ENCODE measurements around the gene FOXG1.

DNA sequence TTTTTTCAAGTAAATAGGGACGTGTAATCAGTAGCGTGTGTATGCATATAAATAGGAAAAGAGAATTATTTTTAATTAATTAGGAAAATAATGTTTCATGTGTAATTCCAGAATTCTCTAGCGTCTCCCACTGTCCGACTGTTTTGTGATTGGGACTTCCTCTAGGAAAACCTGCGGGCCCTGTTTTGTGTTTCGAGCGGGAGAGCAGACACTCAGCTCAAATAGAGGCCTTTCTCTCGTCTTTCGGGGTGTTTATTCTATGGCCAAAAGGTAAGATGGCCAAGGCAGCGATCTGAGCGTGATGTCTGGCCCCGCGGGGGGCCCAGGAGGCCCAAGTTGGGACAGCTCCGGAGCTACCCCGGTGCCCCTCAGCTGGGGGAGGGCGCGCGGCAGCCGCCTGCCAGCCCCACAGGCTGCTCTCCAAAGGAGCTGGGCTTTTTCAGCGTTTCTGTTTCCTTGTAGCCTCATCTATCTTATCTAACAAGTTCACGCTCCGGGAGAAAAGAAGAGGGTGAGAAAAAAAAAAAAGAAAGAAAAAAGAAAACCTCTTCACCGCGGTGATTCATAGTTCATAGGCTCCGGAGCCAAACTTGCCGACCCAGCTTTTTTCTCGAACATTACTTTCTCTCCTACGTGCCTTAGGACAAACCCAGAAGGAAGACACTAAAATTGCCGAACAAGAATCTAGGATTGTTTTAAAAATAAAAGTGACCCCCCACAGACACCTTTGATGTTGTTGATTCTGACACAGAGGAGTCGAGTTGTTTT, 7.5 kb upstream of the FOXG1 start:
- TF ChIP-seq POLR2A (IDR thresholded peaks at IDR 0.05; ENCODE audit: low read length): no peak
- no peak for TF ChIP-seq GATA1 (IDR thresholded peaks at IDR 0.05; ENCODE audit: low read depth, low read length)
